Chondrocyte (in vitro differentiated cells): ENCODE results near the gene LOXHD1. TPM values are rescaled to one million over a fixed set of nuclear protein-coding genes. Genes with fewer than 3 reads are reported as not detected.

Experiments used
- DNase-seq: peaks from one replicate; pipeline ENCODE4 v3.0.0; 2021; ENCODE audit warnings: mixed read lengths, low spot score
- H3K27ac Mint-ChIP-seq: one replicate; pipeline ENCODE4 v1.8.0; 2021; ENCODE audit warnings: mild to moderate bottlenecking, moderate library complexity, mixed read lengths; ENCODE audit not compliant: unreplicated experiment
- H3K27me3 Mint-ChIP-seq: 2 replicates; pipeline ENCODE4 v1.8.0; 2021; ENCODE audit warnings: low read depth, mixed read lengths
- H3K36me3 Mint-ChIP-seq: 2 replicates; pipeline ENCODE4 v1.8.0; 2021; ENCODE audit warnings: low read depth, mixed read lengths
- H3K4me1 Mint-ChIP-seq: 2 replicates; pipeline ENCODE4 v1.8.0; 2021; ENCODE audit warnings: low read depth, mild to moderate bottlenecking, mixed read lengths
- H3K4me3 Mint-ChIP-seq: one replicate; pipeline ENCODE4 v1.8.0; 2021; ENCODE audit warnings: mild to moderate bottlenecking, moderate library complexity, mixed read lengths; ENCODE audit not compliant: unreplicated experiment
- H3K9me3 Mint-ChIP-seq: 2 replicates; pipeline ENCODE4 v1.8.0; 2021; ENCODE audit warnings: low read depth, mixed read lengths
- CTCF ChIP-seq: fragments of 200-600 bp; sonication (generic); IDR thresholded peaks from 2 replicates; pipeline ENCODE4 v1.5.0; 2021; ENCODE audit warnings: antibody characterized with exemption, mild to moderate bottlenecking, moderate library complexity
- total RNA-seq: library from RNA; stranded (reverse); gene quantifications from 3 replicates; pipeline ENCODE4 v1.2.1, GENCODE V29; 2021

LOXHD1 gene
- total RNA-seq, 1 donor from 2014 or later = not detected

DNA sequence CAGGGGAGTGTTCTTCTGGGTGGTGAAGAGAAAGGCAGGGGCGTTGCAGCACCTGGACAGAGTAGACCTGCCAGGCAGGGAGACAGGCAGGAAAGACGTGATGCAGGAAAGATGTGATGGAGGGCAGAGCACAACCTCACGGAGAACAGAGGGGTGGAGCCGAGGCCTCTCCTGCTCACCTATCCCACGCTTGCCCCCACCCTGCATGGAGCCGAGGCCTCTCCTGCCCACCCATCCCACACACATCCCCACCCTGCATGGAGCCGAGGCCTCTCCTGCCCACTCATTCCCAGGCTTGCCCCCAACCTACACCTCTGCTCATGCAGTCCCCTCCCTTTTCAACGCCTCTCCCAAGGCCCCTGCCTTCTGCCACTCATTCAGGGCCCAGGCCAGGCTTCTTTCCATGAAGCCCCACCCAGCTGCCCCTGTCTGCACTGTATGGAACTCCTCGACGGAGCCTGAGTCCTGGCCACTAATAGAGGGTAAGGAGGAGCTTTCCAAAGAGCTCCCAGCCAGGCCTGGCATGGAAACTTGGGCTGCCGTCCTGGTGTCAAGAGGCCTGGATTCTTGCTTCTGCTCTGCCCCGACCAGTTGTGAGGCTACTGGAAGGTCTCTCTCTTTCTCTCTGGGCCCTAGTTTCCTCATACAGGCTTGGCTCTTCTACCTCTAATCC, 32.0 kb upstream of the LOXHD1 start:
- Mint-ChIP-seq H3K4me3 (no peak overlapping the region), H3K36me3 (no peaks in the 10 kb centered on the region), H3K27ac (no peak overlapping the region), H3K27me3 (peaks cover 6% of the 10 kb centered on the region), H3K4me1 (no peaks in the 10 kb centered on the region), H3K9me3 (no peaks in the 10 kb centered on the region)
- no peak for DNase-seq
- TF ChIP-seq CTCF = no peak

DNA sequence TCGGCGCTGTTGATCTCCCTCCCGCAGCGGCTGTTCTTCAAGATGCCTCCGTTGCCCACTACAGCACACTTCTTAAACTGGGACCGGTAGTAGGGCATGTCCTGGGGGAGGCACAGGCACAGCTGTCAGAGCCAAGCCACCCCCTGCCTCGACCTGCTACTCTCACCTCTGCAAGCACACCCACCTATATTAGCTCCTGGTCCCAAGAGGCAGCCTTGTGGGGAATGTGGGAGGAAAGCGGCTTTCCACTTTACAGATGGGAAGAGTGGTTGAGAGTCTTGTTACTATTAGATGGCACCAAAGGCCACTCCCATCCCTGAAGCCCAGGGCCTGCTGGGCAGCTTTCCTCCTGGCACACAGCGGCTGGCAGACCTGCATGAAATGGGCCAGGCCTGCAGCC, 29.2 kb upstream of the LOXHD1 start:
- no peak overlapping the region for H3K27ac Mint-ChIP-seq
- DNase-seq = no peak
- no peak overlapping the region for H3K4me3 Mint-ChIP-seq
- TF ChIP-seq CTCF = no peak
- no peaks in the 10 kb centered on the region for H3K36me3 Mint-ChIP-seq
- no peaks in the 10 kb centered on the region for H3K4me1 Mint-ChIP-seq
- peaks cover 3% of the 10 kb centered on the region for H3K9me3 Mint-ChIP-seq
- H3K27me3 Mint-ChIP-seq = no peaks in the 10 kb centered on the region

DNA sequence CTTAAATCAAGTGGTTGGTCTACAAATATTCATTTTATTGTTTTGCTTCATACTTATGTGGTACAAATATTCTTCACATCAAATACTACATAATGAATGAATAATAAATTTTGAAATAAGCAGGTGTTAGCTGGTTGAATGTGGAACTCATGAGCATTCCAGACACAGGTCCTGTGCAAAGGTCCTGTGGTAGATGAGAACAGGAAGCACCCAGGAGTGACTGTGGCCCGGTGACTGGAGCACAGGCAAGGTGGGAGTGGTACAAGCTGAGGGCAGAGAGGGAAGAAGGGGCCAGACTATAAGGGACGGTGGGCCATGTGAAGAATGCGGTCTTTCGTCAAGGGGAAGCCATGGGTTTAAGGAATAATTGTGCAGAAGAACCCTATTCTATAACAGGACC, 26.2 kb upstream of the LOXHD1 start:
- Mint-ChIP-seq H3K4me3 (no peak overlapping the region), H3K9me3 (peaks cover 3% of the 10 kb centered on the region)

GRCh38 chr18:46680784-46681695, 24.0 kb upstream of the LOXHD1 start:
- Mint-ChIP-seq H3K27ac (no peak overlapping the region), H3K9me3 (peaks cover 3% of the 10 kb centered on the region), H3K36me3 (no peaks in the 10 kb centered on the region), H3K27me3 (peaks cover 5% of the 10 kb centered on the region), H3K4me3 (no peak overlapping the region), H3K4me1 (no peaks in the 10 kb centered on the region)
- no peak for DNase-seq
- no peak for TF ChIP-seq CTCF

More for the DNA sequence above, 26.2 kb upstream of the LOXHD1 start:
- Mint-ChIP-seq H3K27me3 (peaks cover 4% of the 10 kb centered on the region), H3K36me3 (no peaks in the 10 kb centered on the region), H3K4me1 (no peaks in the 10 kb centered on the region), H3K27ac (no peak overlapping the region)
- no peak for DNase-seq
- no peak for TF ChIP-seq CTCF

- H3K27me3 Mint-ChIP-seq = peaks cover 15% of the 10 kb centered on the region
- no peak for DNase-seq
- H3K4me1 Mint-ChIP-seq = no peaks in the 10 kb centered on the region
- H3K9me3 Mint-ChIP-seq = peaks cover 3% of the 10 kb centered on the region
- TF ChIP-seq CTCF = no peak
- H3K4me3 Mint-ChIP-seq = no peak overlapping the region
- no peaks in the 10 kb centered on the region for H3K36me3 Mint-ChIP-seq
- H3K27ac Mint-ChIP-seq = no peak overlapping the region
Observed at GRCh38 chr18:46679846-46680598, 23.0 kb upstream of the LOXHD1 start.
